HCT116 (cell line): Measurements from ENCODE around the gene HHATL. TPM values are rescaled to one million over a fixed set of nuclear protein-coding genes. Genes with fewer than 3 reads are reported as not detected.

Experiments
- ATAC-seq: fragments of 200-7000 bp; cut with Tn5 transposase; 2 replicates; pipeline ENCODE4 v1.9.1; 2020; ENCODE audit warnings: mild to moderate bottlenecking, moderate library complexity
- BruUV-seq: library from RNA; stranded (reverse); fragments of 400-500 nt; replicated peaks from 2 replicates; lab custom pipeline; 2021; lab: Mats Ljungman, UMichigan
- CTCF ChIA-PET: fragments of 300-600 bp; sonication (Branson Sonifier 250); formaldehyde crosslinking; loops from one replicate; lab custom pipeline; 2021; ENCODE audit warnings: antibody characterized with exemption; lab: Charles Lee
- POLR2A ChIA-PET: fragments of 300-600, 350-600 bp; sonication (Branson Sonifier 250); formaldehyde crosslinking; loops from one replicate; lab custom pipeline; 2021; ENCODE audit warnings: antibody characterized with exemption; lab: Charles Lee
- RAD21 ChIA-PET, 2 experiments: fragments of 300-600 bp; sonication (Branson Sonifier 250); formaldehyde crosslinking; loops; one replicate each; lab custom pipeline; 2023; ENCODE audit warnings: low total read pairs in 2 of 2; ENCODE audit not compliant: uncharacterized antibody in 2 of 2, unreplicated experiment in 2 of 2, low non-redundant PET in 1 of 2; lab: Charles Lee
- DNase-seq: peaks from one replicate; pipeline ENCODE4 v3.0.0-alpha.2; 2010; ENCODE audit warnings: low read depth, low spot score
- H2AFZ ChIP-seq: fragments of 200-600 bp; shearing (Covaris generic), sonication (generic); 2 replicates; pipeline ENCODE4 v1.6.1; 2017; ENCODE audit warnings: low read depth, mixed run types, mixed read lengths, antibody characterized with exemption, low read length; ENCODE audit not compliant: poor library complexity, severe bottlenecking
- H3K27ac ChIP-seq: 2 replicates; pipeline ENCODE4 v1.5.1; 2012; ENCODE audit warnings: low read depth, low read length
- H3K27me3 ChIP-seq: fragments of 200-600 bp; sonication (generic); 2 replicates; pipeline ENCODE4 v1.6.1; 2016; ENCODE audit warnings: mixed run types, low read length, mixed read lengths; ENCODE audit not compliant: insufficient read depth
- H3K36me3 ChIP-seq, 2 experiments: fragments of 200-500 bp in 1 of 2; fragments of 200-600 bp in 1 of 2; sonication (Bioruptor generic) in 1 of 2; sonication (generic) in 1 of 2; 2 replicates each; pipeline versions ENCODE4 v1.5.1 to v1.6.1; 2014 to 2016; ENCODE audit warnings: low read length in 2 of 2, inconsistent platforms in 1 of 2, mixed read lengths in 1 of 2, mixed run types in 1 of 2; ENCODE audit not compliant: insufficient read depth in 2 of 2, control insufficient read depth in 1 of 2
- H3K4me1 ChIP-seq, 2 experiments: fragments of 200-600 bp in 1 of 2; sonication (generic) in 1 of 2; 2 replicates each; pipeline versions ENCODE4 v1.5.1 to v1.6.1; 2012 to 2017; ENCODE audit warnings: low read length in 2 of 2, inconsistent platforms in 1 of 2, mild to moderate bottlenecking in 1 of 2, mixed read lengths in 1 of 2, mixed run types in 1 of 2, moderate library complexity in 1 of 2; ENCODE audit not compliant: insufficient read depth in 2 of 2, control insufficient read depth in 1 of 2
- H3K4me2 ChIP-seq: fragments of 200-600 bp; sonication (generic); 2 replicates; pipeline ENCODE4 v1.6.1; 2017; ENCODE audit warnings: mixed run types, low read length, mixed read lengths
- H3K4me3 ChIP-seq, 2 experiments: fragments of 200-600 bp in 1 of 2; sonication (generic) in 1 of 2; replicated peaks in 1 of 2; 2 replicates each; pipeline ENCODE4 v1.5.1; 2011 to 2016; ENCODE audit warnings: low read length in 2 of 2, control low read depth in 1 of 2, low read depth in 1 of 2, mild to moderate bottlenecking in 1 of 2, mixed read lengths in 1 of 2, mixed run types in 1 of 2
- H3K79me2 ChIP-seq: fragments of 200-600 bp; sonication (generic); 2 replicates; pipeline ENCODE4 v1.6.1; 2017; ENCODE audit warnings: mild to moderate bottlenecking, mixed run types, low read length, moderate library complexity, mixed read lengths; ENCODE audit not compliant: insufficient read depth
- H3K9ac ChIP-seq: fragments of 200-600 bp; sonication (generic); 2 replicates; pipeline ENCODE4 v1.6.1; 2016; ENCODE audit warnings: low read length, mixed read lengths
- H3K9me2 ChIP-seq: fragments of 200-600 bp; sonication (generic), shearing (Covaris generic); 2 replicates; pipeline ENCODE4 v1.6.1; 2017; ENCODE audit warnings: mixed run types, mild to moderate bottlenecking, moderate library complexity; ENCODE audit not compliant: insufficient read depth
- H3K9me3 ChIP-seq, 2 experiments: fragments of 200-500 bp in 1 of 2; fragments of 200-600 bp in 1 of 2; sonication (Bioruptor generic) in 1 of 2; sonication (generic) in 1 of 2; 2 replicates each; pipeline ENCODE4 v1.6.1; 2014 to 2017; ENCODE audit warnings: low read length in 2 of 2, mixed read lengths in 2 of 2, inconsistent platforms in 1 of 2, low read depth in 1 of 2, mild to moderate bottlenecking in 1 of 2, mixed run types in 1 of 2, moderate library complexity in 1 of 2; ENCODE audit not compliant: control insufficient read depth in 1 of 2, insufficient read depth in 1 of 2
- H4K20me1 ChIP-seq: fragments of 200-600 bp; sonication (generic), shearing (Covaris generic); 2 replicates; pipeline ENCODE4 v1.6.1; 2017; ENCODE audit warnings: mixed run types, mild to moderate bottlenecking, moderate library complexity; ENCODE audit not compliant: insufficient read depth
- EZH2 ChIP-seq: fragments of 200-600 bp; sonication (generic); IDR thresholded peaks from 2 replicates; pipeline ENCODE4 v1.6.1; 2017; ENCODE audit warnings: antibody characterized with exemption, mixed run types
- POLR2AphosphoS5 ChIP-seq: IDR thresholded peaks from 2 replicates; pipeline ENCODE4 v1.6.1; 2011; ENCODE audit warnings: mild to moderate bottlenecking, low read depth, low read length, moderate library complexity
- RAD21 ChIP-seq: IDR thresholded peaks from 2 replicates; pipeline ENCODE4 v1.6.1; 2012; ENCODE audit warnings: low read depth, mild to moderate bottlenecking
- REST ChIP-seq: IDR thresholded peaks from 2 replicates; pipeline ENCODE4 v1.6.1; 2012; ENCODE audit warnings: low read depth
- SIN3A ChIP-seq: IDR thresholded peaks from 2 replicates; pipeline ENCODE4 v1.6.1; 2012; ENCODE audit warnings: low read depth
- SP1 ChIP-seq: IDR thresholded peaks from 2 replicates; pipeline ENCODE4 v1.6.1; 2012; ENCODE audit warnings: low read depth
- TCF7L2 ChIP-seq: IDR thresholded peaks from 2 replicates; pipeline ENCODE4 v1.7.0; 2011; ENCODE audit warnings: borderline replicate concordance, inconsistent platforms; ENCODE audit not compliant: insufficient read depth, insufficient read length; ENCODE audit errors: extremely low read depth
- ZFX ChIP-seq: fragments of 450-650 bp; IDR thresholded peaks from 2 replicates; pipeline ENCODE4 v1.6.1; 2017
- ZNF274 ChIP-seq: fragments of 200-500 bp; sonication (Bioruptor generic); IDR thresholded peaks from 2 replicates; pipeline ENCODE4 v1.6.1; 2014; ENCODE audit warnings: mild to moderate bottlenecking, low read depth, low read length, inconsistent platforms
- intact Hi-C: fragments of 100-400 bp; cut with micrococcal nuclease; formaldehyde crosslinking; loops from 2 replicates; pipeline ENCODE4 v1.10.0; 2022
- total RNA-seq: library from RNA; stranded (reverse); gene quantifications from one replicate; pipeline ENCODE4 v1.2.1, GENCODE V29; 2021; ENCODE audit not compliant: unreplicated experiment
- TF ChIP-seq, protein P1 (sequence below), 3 experiments: fragments of 200-600 bp in 1 of 3; sonication (generic) in 1 of 3; IDR thresholded peaks in 2 of 3; conservative IDR thresholded peaks in 1 of 3; 2 replicates each; pipeline ENCODE4 v1.5.1; 2012 to 2017; ENCODE audit warnings: low read depth in 2 of 3, low read length in 2 of 3, antibody characterized with exemption in 1 of 3, borderline replicate concordance in 1 of 3, control low read depth in 1 of 3, mild to moderate bottlenecking in 1 of 3, mixed read lengths in 1 of 3, mixed run types in 1 of 3, moderate library complexity in 1 of 3; ENCODE audit not compliant: insufficient read depth in 1 of 3
- TF ChIP-seq, protein P2 (sequence below): IDR thresholded peaks from 2 replicates; pipeline ENCODE4 v1.6.1; 2011; ENCODE audit warnings: mild to moderate bottlenecking, low read length, moderate library complexity; ENCODE audit not compliant: insufficient replicate concordance; ENCODE audit errors: extremely low read depth

HHATL gene
- total RNA-seq, 1 experiment from 2014 or later, result 0.52 TPM

- TF ChIP-seq REST (no peak), ZFX (no peak), SIN3A (no peak), POLR2AphosphoS5 (no peak), RAD21 (no peak), TCF7L2 (no peak)
These were observed 11.7 kb upstream of the HHATL start (continued) for GRCh38 chr3:42714171-42714852.

- ChIA-PET RAD21 (no interaction called here), CTCF (no interaction called here), POLR2A (no interaction called here)
- no peak overlapping the region for H3K27ac ChIP-seq
- H3K9ac ChIP-seq, result no peak overlapping the region
- DNase-seq, result no peak
- no peak overlapping the region for H3K4me2 ChIP-seq
- no peak overlapping the region for H2AFZ ChIP-seq
- H3K4me3 ChIP-seq, result no peak overlapping the region
- no peaks in the 10 kb centered on the region for H3K9me2 ChIP-seq
- BruUV-seq, result no TSS peak
- H3K9me3 ChIP-seq, result no peaks in the 10 kb centered on the region
- no peak for ATAC-seq
- H4K20me1 ChIP-seq, result no peaks in the 10 kb centered on the region
- no peaks in the 10 kb centered on the region for H3K4me1 ChIP-seq
- H3K36me3 ChIP-seq, result no peaks in the 10 kb centered on the region
- H3K79me2 ChIP-seq, result no peaks in the 10 kb centered on the region
- intact Hi-C loops, result no loop called here
- no peaks in the 10 kb centered on the region for H3K27me3 ChIP-seq
- TF ChIP-seq REST, result no peak
- no peak for TF ChIP-seq SIN3A
- TF ChIP-seq ZFX, result no peak
- TF ChIP-seq SP1, result no peak
- TF ChIP-seq TCF7L2, result no peak
- TF ChIP-seq EZH2, result no peak
- no peak for TF ChIP-seq RAD21
- no peak for TF ChIP-seq ZNF274
- TF ChIP-seq, protein P1, sequence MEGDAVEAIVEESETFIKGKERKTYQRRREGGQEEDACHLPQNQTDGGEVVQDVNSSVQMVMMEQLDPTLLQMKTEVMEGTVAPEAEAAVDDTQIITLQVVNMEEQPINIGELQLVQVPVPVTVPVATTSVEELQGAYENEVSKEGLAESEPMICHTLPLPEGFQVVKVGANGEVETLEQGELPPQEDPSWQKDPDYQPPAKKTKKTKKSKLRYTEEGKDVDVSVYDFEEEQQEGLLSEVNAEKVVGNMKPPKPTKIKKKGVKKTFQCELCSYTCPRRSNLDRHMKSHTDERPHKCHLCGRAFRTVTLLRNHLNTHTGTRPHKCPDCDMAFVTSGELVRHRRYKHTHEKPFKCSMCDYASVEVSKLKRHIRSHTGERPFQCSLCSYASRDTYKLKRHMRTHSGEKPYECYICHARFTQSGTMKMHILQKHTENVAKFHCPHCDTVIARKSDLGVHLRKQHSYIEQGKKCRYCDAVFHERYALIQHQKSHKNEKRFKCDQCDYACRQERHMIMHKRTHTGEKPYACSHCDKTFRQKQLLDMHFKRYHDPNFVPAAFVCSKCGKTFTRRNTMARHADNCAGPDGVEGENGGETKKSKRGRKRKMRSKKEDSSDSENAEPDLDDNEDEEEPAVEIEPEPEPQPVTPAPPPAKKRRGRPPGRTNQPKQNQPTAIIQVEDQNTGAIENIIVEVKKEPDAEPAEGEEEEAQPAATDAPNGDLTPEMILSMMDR (IDR thresholded peaks at IDR 0.05 in 2 of 3, conservative IDR thresholded peaks at IDR 0.05 in 1 of 3; ENCODE audit: borderline replicate concordance in 1 of 3, insufficient read depth in 1 of 3, low read depth in 2 of 3, low read length in 2 of 3), result no peak
- TF ChIP-seq, protein P2, sequence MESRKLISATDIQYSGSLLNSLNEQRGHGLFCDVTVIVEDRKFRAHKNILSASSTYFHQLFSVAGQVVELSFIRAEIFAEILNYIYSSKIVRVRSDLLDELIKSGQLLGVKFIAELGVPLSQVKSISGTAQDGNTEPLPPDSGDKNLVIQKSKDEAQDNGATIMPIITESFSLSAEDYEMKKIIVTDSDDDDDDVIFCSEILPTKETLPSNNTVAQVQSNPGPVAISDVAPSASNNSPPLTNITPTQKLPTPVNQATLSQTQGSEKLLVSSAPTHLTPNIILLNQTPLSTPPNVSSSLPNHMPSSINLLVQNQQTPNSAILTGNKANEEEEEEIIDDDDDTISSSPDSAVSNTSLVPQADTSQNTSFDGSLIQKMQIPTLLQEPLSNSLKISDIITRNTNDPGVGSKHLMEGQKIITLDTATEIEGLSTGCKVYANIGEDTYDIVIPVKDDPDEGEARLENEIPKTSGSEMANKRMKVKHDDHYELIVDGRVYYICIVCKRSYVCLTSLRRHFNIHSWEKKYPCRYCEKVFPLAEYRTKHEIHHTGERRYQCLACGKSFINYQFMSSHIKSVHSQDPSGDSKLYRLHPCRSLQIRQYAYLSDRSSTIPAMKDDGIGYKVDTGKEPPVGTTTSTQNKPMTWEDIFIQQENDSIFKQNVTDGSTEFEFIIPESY, result no peak
These were observed 11.1 kb upstream of the HHATL start for GRCh38 chr3:42713747-42714146.
